B cell (primary cell): ENCODE results near the gene LIFR.
"Not testable (repeated sequence)": the region's sequence is repeated elsewhere in the genome, so short reads cannot be mapped to it uniquely, and the experiment has no call there.

Experiments used
- EZH2 ChIP-seq: IDR thresholded peaks from 2 replicates; pipeline ENCODE4 v1.6.1; 2012; ENCODE audit warnings: borderline replicate concordance, low read depth, mild to moderate bottlenecking, moderate library complexity, low read length; ENCODE audit not compliant: insufficient read depth, poor library complexity, severe bottlenecking
- TF ChIP-seq, protein P1 (sequence below): fragments of 200-600 bp; IDR thresholded peaks from one replicate; pipeline ENCODE4 v1.8.0; 2022; ENCODE audit warnings: antibody characterized with exemption, mild to moderate bottlenecking

- TF ChIP-seq, protein P1, sequence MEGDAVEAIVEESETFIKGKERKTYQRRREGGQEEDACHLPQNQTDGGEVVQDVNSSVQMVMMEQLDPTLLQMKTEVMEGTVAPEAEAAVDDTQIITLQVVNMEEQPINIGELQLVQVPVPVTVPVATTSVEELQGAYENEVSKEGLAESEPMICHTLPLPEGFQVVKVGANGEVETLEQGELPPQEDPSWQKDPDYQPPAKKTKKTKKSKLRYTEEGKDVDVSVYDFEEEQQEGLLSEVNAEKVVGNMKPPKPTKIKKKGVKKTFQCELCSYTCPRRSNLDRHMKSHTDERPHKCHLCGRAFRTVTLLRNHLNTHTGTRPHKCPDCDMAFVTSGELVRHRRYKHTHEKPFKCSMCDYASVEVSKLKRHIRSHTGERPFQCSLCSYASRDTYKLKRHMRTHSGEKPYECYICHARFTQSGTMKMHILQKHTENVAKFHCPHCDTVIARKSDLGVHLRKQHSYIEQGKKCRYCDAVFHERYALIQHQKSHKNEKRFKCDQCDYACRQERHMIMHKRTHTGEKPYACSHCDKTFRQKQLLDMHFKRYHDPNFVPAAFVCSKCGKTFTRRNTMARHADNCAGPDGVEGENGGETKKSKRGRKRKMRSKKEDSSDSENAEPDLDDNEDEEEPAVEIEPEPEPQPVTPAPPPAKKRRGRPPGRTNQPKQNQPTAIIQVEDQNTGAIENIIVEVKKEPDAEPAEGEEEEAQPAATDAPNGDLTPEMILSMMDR = not testable (repeated sequence)
- TF ChIP-seq EZH2 = not testable (repeated sequence)
These were observed 39.8 kb downstream of the LIFR start for GRCh38 chr5:38516649-38517048.
